HK-2 (cell line): ENCODE results near the gene PRMT3.
"Not testable (repeated sequence)": the region's sequence is repeated elsewhere in the genome, so short reads cannot be mapped to it uniquely, and the experiment has no call there.

ENCODE experiments used
- DNase-seq: peaks from one replicate; pipeline ENCODE4 v3.0.0-alpha.2; 2018; ENCODE audit not compliant: unreplicated experiment

Gene PRMT3

GRCh38 chr11:20518323-20518834, 130.9 kb downstream of the PRMT3 start:
- no peak for DNase-seq

- DNase-seq = no peak
These were observed 135.0 kb downstream of the PRMT3 start for GRCh38 chr11:20522536-20522935.

- DNase-seq = no peak
These were observed 142.2 kb downstream of the PRMT3 start for GRCh38 chr11:20529757-20530156.

- DNase-seq = no peak
These were observed 143.6 kb downstream of the PRMT3 start for GRCh38 chr11:20530942-20531703.

- no peak for DNase-seq
These were observed 147.9 kb downstream of the PRMT3 start for GRCh38 chr11:20535271-20535881.

- DNase-seq = no peak
These were observed 148.8 kb downstream of the PRMT3 start for GRCh38 chr11:20536365-20536764.

- no peak for DNase-seq
These were observed 149.3 kb downstream of the PRMT3 start for GRCh38 chr11:20536784-20537183.

- no peak for DNase-seq
These were observed 154.0 kb downstream of the PRMT3 start for GRCh38 chr11:20541503-20541902.

GRCh38 chr11:20544603-20545237, 157.2 kb downstream of the PRMT3 start:
- DNase-seq = no peak

GRCh38 chr11:20547411-20547810, 159.9 kb downstream of the PRMT3 start:
- no peak for DNase-seq

- DNase-seq = no peak
These were observed 163.6 kb downstream of the PRMT3 start for GRCh38 chr11:20551096-20551495.

GRCh38 chr11:20555783-20556182, 168.3 kb downstream of the PRMT3 start:
- DNase-seq = no peak

GRCh38 chr11:20556396-20556795, 168.9 kb downstream of the PRMT3 start:
- not testable (repeated sequence) for DNase-seq

GRCh38 chr11:20558741-20559140, 171.2 kb downstream of the PRMT3 start:
- no peak for DNase-seq
